NB4 (cell line): ENCODE results near the gene TMEM214.

ENCODE experiments used
- MYC ChIP-seq: IDR thresholded peaks from 2 replicates; pipeline ENCODE4 v1.6.1; 2011; ENCODE audit warnings: low read depth, low read length
- POLR2A ChIP-seq: IDR thresholded peaks from 2 replicates; pipeline ENCODE4 v1.6.1; 2011; ENCODE audit warnings: mild to moderate bottlenecking; ENCODE audit not compliant: insufficient read length; ENCODE audit errors: extremely low read depth
- TF ChIP-seq, protein P1 (sequence below): IDR thresholded peaks from one replicate; pipeline ENCODE4 v1.5.1; 2012; ENCODE audit warnings: low read depth, low read length

GRCh38 chr2:27003857-27004256 lies 28.9 kb upstream of the TMEM214 start:
- TF ChIP-seq, protein P1, sequence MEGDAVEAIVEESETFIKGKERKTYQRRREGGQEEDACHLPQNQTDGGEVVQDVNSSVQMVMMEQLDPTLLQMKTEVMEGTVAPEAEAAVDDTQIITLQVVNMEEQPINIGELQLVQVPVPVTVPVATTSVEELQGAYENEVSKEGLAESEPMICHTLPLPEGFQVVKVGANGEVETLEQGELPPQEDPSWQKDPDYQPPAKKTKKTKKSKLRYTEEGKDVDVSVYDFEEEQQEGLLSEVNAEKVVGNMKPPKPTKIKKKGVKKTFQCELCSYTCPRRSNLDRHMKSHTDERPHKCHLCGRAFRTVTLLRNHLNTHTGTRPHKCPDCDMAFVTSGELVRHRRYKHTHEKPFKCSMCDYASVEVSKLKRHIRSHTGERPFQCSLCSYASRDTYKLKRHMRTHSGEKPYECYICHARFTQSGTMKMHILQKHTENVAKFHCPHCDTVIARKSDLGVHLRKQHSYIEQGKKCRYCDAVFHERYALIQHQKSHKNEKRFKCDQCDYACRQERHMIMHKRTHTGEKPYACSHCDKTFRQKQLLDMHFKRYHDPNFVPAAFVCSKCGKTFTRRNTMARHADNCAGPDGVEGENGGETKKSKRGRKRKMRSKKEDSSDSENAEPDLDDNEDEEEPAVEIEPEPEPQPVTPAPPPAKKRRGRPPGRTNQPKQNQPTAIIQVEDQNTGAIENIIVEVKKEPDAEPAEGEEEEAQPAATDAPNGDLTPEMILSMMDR, result no peak
- TF ChIP-seq POLR2A, result no peak
- no peak for TF ChIP-seq MYC
